Transverse colon (tissue), 4 donors: ENCODE data around the gene PTDSS2.

Source experiments
- POLR2A ChIP-seq: fragments of 450-650 bp; IDR thresholded peaks from one replicate; pipeline ENCODE4 v1.6.1; 2016; ENCODE audit warnings: antibody characterized with exemption, mild to moderate bottlenecking, moderate library complexity
- POLR2AphosphoS5 ChIP-seq, 3 donors: sonication (generic); formaldehyde crosslinking; IDR thresholded peaks; one replicate each; pipeline ENCODE4 v1.6.1; 2016; ENCODE audit warnings: antibody characterized with exemption in 3 of 3
- TF ChIP-seq, protein P1 (sequence below), 5 experiments: fragments of 200-600 bp in 3 of 5; fragments of 450-650 bp in 2 of 5; sonication (generic) in 3 of 5; IDR thresholded peaks; 1 replicate in 2 of 5; 2 replicates in 3 of 5; pipeline ENCODE4 v1.5.1; 2016 to 2017; ENCODE audit warnings: antibody characterized with exemption in 5 of 5, inconsistent platforms in 3 of 5, mild to moderate bottlenecking in 2 of 5, moderate library complexity in 1 of 5

DNA sequence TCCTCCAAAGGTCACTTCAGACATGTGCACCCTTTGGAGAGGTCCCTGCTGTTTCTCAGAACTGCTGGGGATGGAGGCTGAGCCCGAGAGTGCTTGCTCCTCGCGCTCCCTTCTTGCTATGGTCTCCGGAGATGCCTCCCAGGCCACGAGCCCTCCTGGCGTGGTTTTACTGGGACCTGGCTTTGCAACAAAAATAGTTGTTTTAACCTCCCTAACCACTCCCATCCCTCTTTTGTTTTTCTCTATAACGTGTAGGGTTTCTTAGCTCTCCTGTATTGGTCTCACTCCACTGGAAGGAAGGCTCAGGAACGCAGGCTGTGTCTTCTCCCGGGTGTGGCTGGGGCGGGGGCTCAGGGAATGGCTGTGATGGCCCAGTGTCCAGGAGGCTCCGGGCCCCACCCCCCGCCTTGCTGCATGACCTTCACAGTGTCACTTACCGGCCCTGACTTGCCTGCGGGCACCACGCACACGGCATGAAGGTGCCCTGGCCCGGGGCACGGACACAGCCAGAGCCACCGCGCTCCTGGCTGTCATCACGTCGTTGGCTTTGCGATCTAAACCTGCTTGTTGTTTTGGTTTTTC lies 5.6 kb downstream of the PTDSS2 start:
- TF ChIP-seq, protein P1, sequence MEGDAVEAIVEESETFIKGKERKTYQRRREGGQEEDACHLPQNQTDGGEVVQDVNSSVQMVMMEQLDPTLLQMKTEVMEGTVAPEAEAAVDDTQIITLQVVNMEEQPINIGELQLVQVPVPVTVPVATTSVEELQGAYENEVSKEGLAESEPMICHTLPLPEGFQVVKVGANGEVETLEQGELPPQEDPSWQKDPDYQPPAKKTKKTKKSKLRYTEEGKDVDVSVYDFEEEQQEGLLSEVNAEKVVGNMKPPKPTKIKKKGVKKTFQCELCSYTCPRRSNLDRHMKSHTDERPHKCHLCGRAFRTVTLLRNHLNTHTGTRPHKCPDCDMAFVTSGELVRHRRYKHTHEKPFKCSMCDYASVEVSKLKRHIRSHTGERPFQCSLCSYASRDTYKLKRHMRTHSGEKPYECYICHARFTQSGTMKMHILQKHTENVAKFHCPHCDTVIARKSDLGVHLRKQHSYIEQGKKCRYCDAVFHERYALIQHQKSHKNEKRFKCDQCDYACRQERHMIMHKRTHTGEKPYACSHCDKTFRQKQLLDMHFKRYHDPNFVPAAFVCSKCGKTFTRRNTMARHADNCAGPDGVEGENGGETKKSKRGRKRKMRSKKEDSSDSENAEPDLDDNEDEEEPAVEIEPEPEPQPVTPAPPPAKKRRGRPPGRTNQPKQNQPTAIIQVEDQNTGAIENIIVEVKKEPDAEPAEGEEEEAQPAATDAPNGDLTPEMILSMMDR (IDR thresholded peaks at IDR 0.05) = no peak
- TF ChIP-seq POLR2A = no peak
- no peak for TF ChIP-seq POLR2AphosphoS5 (IDR thresholded peaks at IDR 0.05)
